Omental fat pad (tissue), 4 donors: ENCODE results near the gene DAG1. TPM values are rescaled to one million over a fixed set of nuclear protein-coding genes. Genes with fewer than 3 reads are reported as not detected.
A peak's percentile ranks its signal among the peaks of the same experiment; 100 is the strongest.

ENCODE experiments used
- ATAC-seq: fragments of 150-250 bp; one replicate; pipeline ENCODE4 v1.9.1; 2016; ENCODE audit warnings: mild to moderate bottlenecking, moderate library complexity; ENCODE audit not compliant: low FRiP score
- DNase-seq: peaks from one replicate; pipeline ENCODE4 v3.0.0-alpha.2; 2019; ENCODE audit warnings: low spot score
- total RNA-seq, 4 donors: library from RNA; depleted of rRNA; stranded (reverse); fragments of >200 nt; gene quantifications; one replicate each; pipeline ENCODE4 v1.1.0, GENCODE V29; 2016
- TF ChIP-seq, protein P1 (sequence below), 3 donors: fragments of 450-650 bp; IDR thresholded peaks; one replicate each; pipeline ENCODE4 v1.5.1; 2016 to 2017; ENCODE audit warnings: antibody characterized with exemption in 3 of 3, mild to moderate bottlenecking in 3 of 3, moderate library complexity in 2 of 3

DAG1 gene
- total RNA-seq, 4 donors from 2014 or later = 37.8 to 65.0 (median 44.4) TPM

GRCh38 chr3:49533786-49534519, 63.9 kb downstream of the DAG1 start:
- TF ChIP-seq, protein P1, sequence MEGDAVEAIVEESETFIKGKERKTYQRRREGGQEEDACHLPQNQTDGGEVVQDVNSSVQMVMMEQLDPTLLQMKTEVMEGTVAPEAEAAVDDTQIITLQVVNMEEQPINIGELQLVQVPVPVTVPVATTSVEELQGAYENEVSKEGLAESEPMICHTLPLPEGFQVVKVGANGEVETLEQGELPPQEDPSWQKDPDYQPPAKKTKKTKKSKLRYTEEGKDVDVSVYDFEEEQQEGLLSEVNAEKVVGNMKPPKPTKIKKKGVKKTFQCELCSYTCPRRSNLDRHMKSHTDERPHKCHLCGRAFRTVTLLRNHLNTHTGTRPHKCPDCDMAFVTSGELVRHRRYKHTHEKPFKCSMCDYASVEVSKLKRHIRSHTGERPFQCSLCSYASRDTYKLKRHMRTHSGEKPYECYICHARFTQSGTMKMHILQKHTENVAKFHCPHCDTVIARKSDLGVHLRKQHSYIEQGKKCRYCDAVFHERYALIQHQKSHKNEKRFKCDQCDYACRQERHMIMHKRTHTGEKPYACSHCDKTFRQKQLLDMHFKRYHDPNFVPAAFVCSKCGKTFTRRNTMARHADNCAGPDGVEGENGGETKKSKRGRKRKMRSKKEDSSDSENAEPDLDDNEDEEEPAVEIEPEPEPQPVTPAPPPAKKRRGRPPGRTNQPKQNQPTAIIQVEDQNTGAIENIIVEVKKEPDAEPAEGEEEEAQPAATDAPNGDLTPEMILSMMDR (IDR thresholded peaks at IDR 0.05) = no peak
- DNase-seq (no peak), ATAC-seq (no peak)

- TF ChIP-seq, protein P1 (IDR thresholded peaks at IDR 0.05) = no peak
- ATAC-seq (no peak), DNase-seq (no peak)
These were observed 64.7 kb downstream of the DAG1 start for GRCh38 chr3:49534581-49535441.

- no peak for DNase-seq
- TF ChIP-seq, protein P1 (IDR thresholded peaks at IDR 0.05) = no peak
- no peak for ATAC-seq
These were observed 66.2 kb downstream of the DAG1 start for GRCh38 chr3:49535971-49536874.

GRCh38 chr3:49536875-49537533, 66.9 kb downstream of the DAG1 start:
- ATAC-seq (no peak), DNase-seq (no peak)
- TF ChIP-seq, protein P1 (IDR thresholded peaks at IDR 0.05) = no peak

DNA sequence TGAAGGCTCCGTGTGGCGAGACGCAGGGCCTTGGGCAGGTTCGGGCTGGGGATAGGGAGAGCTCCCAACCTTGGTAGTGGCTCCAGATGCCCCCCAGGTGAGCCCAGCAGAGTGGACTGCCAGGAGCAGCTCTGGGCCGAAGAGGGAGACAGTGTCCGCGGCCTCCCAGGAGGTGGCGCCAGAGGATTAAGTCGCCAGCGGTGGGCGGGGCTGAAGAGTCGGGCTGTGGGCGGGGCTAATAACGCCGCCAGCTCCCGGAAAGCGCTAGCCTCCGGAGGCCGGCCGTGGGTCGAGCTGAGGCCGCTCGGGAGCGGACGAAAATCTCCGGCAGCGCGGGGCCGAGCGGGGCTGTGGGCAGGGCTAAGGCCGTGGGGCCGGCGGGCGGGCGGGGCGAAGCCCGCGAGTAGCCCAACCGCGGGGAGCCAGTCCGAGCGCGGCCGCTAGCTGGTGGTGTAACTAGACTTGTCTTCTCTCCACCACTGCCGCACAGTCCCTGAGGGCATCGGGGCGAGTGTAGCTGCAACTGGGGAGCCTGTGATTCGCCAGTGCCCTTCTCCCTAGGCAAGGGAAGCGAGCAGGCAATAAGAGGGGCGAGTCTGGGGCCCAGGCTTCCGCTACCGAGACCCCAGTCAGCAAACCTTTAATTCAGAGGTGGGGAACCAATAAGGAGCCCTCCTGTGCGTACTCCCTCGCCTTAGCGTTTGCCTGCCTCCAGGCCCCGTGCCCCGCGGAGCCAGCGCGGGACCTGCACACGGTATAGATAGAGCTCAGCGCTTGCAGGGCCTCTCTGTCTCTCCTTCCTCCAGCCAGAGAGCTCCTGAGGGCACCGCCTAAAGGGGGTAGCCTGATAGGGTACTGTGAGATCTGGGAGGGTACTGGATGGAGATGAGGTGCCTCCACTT, 69.8 kb downstream of the DAG1 start:
- ATAC-seq = peak; percentile 100
- TF ChIP-seq, protein P1 (IDR thresholded peaks at IDR 0.05) = peak in 2 of 3 donors; percentile 31 to 65

More for the DNA sequence above, 69.8 kb downstream of the DAG1 start:
- DNase-seq = peak; percentile 88
